Measurements from ENCODE around the gene MSLN. TPM values are rescaled to one million over a fixed set of nuclear protein-coding genes. Genes with fewer than 3 reads are reported as not detected.

The MSLN gene
- total and polyA plus RNA-seq, 2 of the 8 experiments (the other 6 are each of a cell fraction or from before 2014, with no cell fraction given) = 0.28 to 0.50 TPM

GRCh38 chr16:718922-719321 is 41.6 kb upstream of the MSLN start:
- POLR2A ChIA-PET (ENCODE audit: partially characterized antibody) = interaction anchor here (0.8 to 23.0 kb wide), 8 partner anchors 2 to 148 kb away, joined by 3 to 353 read pairs (median 27); partner anchors contain the start of genes ANTKMT, CCDC78, CHTF18 and CIAO3
- Histone ChIP-seq H2BK20ac (ENCODE audit: low read length) (no peak overlapping the region), H4K5ac (ENCODE audit: insufficient read length, low read depth, low read length) (no peak overlapping the region), H3K56ac (replicated peaks; ENCODE audit: insufficient read length, low read depth, low read length) (no peak overlapping the region), H3K9ac (replicated peaks in 1 of 4; ENCODE audit: extremely low read depth in 1 of 4, low read depth in 3 of 4, low read length in 3 of 4) (no peak overlapping the region), H3K23ac (ENCODE audit: insufficient read length) (no peak overlapping the region), H3K4ac (replicated peaks; ENCODE audit: insufficient read length, low read depth, low read length) (no peak overlapping the region), H2AK5ac (ENCODE audit: low read depth, low read length) (0 out of 2 replicates have a peak overlapping the region, but pooled peaks have one; percentile 4), H2BK5ac (ENCODE audit: low read depth, low read length) (no peak overlapping the region; the same call in 1 of the 2 replicates), H3K18ac (ENCODE audit: extremely low read depth, low read length) (no peak overlapping the region), H3K4me2 (ENCODE audit: insufficient read depth in 1 of 2, low read depth in 2 of 2, low read length in 2 of 2) (no peak overlapping the region; a peak in 1 of 4 replicates), H4K91ac (replicated peaks; ENCODE audit: insufficient read length, low read length) (no peak overlapping the region), H3K27me3 (replicated peaks in 1 of 4; ENCODE audit: control insufficient read depth in 3 of 4, extremely low read depth in 1 of 4, insufficient read depth in 3 of 4, low read length in 3 of 4) (peaks cover 0 to 35% (median 19%) of the 10 kb centered on the region in 4 experiments; a peak in 6 of 7 replicates), H2BK12ac (ENCODE audit: low read depth, low read length) (no peak overlapping the region), H4K20me1 (replicated peaks in 1 of 2; ENCODE audit: control insufficient read depth in 1 of 2, insufficient read depth in 2 of 2, low read length in 2 of 2) (peaks cover 6 to 19% of the 10 kb centered on the region in 2 experiments), H3K9me3 (ENCODE audit: insufficient read depth in 2 of 2, low read depth in 1 of 2, low read length in 1 of 2) (no peaks in the 10 kb centered on the region; a peak in 1 of 4 replicates), H2AFZ (ENCODE audit: low read length) (no peak overlapping the region), H2BK15ac (ENCODE audit: low read length) (0 out of 2 replicates have a peak overlapping the region, but pooled peaks have one; percentile 46), H3K36me3 (ENCODE audit: control insufficient read depth in 2 of 4, insufficient read depth in 4 of 4, low read length in 3 of 4) (peaks cover 0 to 6% (median 0%) of the 10 kb centered on the region in 4 experiments; a peak in 1 of 8 replicates), H3K23me2 (ENCODE audit: low read depth, low read length) (peaks cover 19% of the 10 kb centered on the region; the same call in 1 of the 2 replicates), H3K14ac (ENCODE audit: insufficient read length) (no peak overlapping the region), H3K27ac (ENCODE audit: low read depth, low read length) (no peak overlapping the region), H3K79me1 (ENCODE audit: low read depth, low read length) (no peaks in the 10 kb centered on the region), H3K4me3 (ENCODE audit: extremely low read depth in 1 of 4, insufficient read depth in 2 of 4, low read depth in 3 of 4, low read length in 4 of 4) (no peak overlapping the region), H4K8ac (ENCODE audit: extremely low read depth, insufficient read depth, low read length) (peak overlapping the region; percentile 53; the same call in 1 of the 2 replicates), H2BK120ac (replicated peaks; ENCODE audit: low read depth, low read length) (no peak overlapping the region), H3K4me1 (replicated peaks in 1 of 4; ENCODE audit: control insufficient read depth in 3 of 4, insufficient read depth in 4 of 4, low read length in 3 of 4) (peaks cover 0 to 29% (median 19%) of the 10 kb centered on the region in 4 experiments; a peak in 5 of 7 replicates), H3K79me2 (ENCODE audit: control insufficient read depth in 1 of 2, insufficient read depth in 2 of 2, low read length in 2 of 2) (no peaks in the 10 kb centered on the region)
- TF ChIP-seq SP4 (IDR thresholded peaks at IDR 0.05; ENCODE audit: low read length) (no peak), POU5F1 (IDR thresholded peaks at IDR 0.05; ENCODE audit: low read depth, low read length) (no peak), POLR2A (IDR thresholded peaks at IDR 0.05; ENCODE audit: control extremely low read depth in 1 of 2, low read depth in 2 of 2, low read length in 2 of 2) (no peak), RAD21 (IDR thresholded peaks at IDR 0.05 in 1 of 2, conservative IDR thresholded peaks at IDR 0.05 in 1 of 2; ENCODE audit: low read depth in 2 of 2, low read length in 2 of 2) (no peak)
- WGBS, 2 experiments (ENCODE audit: extremely low coverage in 1 of 2, insufficient coverage in 1 of 2, insufficient read length in 1 of 2, insufficient replicate concordance in 2 of 2, low coverage in 1 of 2, low lambda C conversion rate in 2 of 2, missing lambda C conversion rate in 1 of 2) = 89% methylated on average over 6 of the region's 6 CpGs; no CpG with 5 or more reads in 1 of the 2 experiments
- FAIRE-seq (no peak), DNase-seq (ENCODE audit: low read depth in 1 of 2, low spot score in 2 of 2) (no peak)
- CTCF ChIA-PET (ENCODE audit: partially characterized antibody) = interaction anchor here (1.2 to 35.8 kb wide), 5 partner anchors 2 to 86 kb away, joined by 4 to 977 read pairs (median 424); partner anchors contain the start of genes ANTKMT, CCDC78, CHTF18 and CIAO3
